HG03469 (cell line): ENCODE results near the gene GAN.
"Not testable (repeated sequence)": the region's sequence is repeated elsewhere in the genome, so short reads cannot be mapped to it uniquely, and the experiment has no call there.

Source experiments
- ATAC-seq: cut with Tn5 transposase; IDR thresholded peaks from one replicate; pipeline ENCODE4 v1.9.1; 2021; ENCODE audit warnings: mild to moderate bottlenecking, moderate library complexity, moderate number of reproducible peaks; ENCODE audit not compliant: unreplicated experiment

GAN gene

DNA sequence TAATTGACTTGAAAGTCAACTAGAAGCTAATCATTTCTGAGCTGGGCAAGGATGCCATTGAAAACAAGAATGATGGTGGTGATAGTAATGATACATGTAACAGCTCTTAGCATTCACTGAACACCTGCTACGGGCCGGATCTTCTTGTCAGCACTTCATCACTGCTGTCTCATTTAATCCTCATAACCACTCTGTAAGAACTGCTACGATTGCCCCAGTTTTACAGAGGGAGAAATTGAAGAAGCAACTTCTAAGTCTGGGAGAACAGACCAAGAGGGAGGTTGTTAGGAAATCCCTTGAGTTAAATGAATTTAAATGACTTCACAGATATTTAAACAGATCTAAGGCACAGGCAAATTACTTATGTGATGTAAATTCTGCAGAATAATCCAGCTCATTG lies 7.0 kb upstream of the GAN start:
- no peak for ATAC-seq

DNA sequence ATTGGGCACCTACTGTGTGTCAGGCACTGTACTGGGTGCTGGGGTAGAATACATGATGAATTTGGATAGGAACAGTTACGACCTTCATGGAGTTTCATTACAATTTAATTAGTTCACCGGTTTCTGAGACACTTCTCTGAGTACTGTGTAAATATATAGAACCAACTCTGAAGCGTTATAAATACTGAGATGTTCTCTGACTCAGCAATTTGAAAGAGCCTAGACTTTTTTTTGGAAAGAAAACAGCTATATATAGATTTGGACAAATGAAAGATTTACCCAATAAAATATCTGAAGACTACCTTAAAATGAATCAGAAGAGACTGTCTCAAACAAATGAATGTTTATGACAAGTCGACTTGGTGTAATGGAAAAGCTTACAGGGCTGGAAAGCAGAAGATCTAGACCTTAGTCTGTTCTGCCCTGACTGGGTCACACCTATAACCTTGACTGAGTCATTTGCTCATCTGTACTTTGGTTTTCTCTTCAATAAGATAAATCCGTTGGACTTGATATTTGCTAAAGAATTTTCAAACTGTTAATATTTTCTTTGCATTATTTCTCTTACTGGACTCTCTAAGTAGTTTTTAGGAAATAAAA lies 4.6 kb upstream of the GAN start:
- no peak for ATAC-seq

DNA sequence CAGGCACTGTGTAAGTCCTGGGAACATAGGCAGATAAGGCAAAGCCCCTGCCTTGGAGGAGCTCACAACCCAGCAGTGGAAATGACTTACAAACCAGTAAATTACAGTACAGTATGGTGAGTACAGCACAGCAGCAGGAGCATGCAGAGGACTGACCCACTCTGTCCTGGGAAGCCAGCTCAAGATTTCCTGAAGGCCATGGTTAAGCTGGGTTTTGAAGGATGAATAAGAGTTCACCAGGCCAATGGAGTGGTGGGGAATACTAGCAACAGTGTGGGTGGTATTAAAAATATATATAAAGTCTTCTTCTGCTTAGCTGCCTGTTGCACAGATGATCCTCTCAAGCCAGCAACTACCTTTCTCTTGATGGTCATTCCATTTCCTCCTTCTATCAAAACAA lies 3.0 kb upstream of the GAN start:
- no peak for ATAC-seq

DNA sequence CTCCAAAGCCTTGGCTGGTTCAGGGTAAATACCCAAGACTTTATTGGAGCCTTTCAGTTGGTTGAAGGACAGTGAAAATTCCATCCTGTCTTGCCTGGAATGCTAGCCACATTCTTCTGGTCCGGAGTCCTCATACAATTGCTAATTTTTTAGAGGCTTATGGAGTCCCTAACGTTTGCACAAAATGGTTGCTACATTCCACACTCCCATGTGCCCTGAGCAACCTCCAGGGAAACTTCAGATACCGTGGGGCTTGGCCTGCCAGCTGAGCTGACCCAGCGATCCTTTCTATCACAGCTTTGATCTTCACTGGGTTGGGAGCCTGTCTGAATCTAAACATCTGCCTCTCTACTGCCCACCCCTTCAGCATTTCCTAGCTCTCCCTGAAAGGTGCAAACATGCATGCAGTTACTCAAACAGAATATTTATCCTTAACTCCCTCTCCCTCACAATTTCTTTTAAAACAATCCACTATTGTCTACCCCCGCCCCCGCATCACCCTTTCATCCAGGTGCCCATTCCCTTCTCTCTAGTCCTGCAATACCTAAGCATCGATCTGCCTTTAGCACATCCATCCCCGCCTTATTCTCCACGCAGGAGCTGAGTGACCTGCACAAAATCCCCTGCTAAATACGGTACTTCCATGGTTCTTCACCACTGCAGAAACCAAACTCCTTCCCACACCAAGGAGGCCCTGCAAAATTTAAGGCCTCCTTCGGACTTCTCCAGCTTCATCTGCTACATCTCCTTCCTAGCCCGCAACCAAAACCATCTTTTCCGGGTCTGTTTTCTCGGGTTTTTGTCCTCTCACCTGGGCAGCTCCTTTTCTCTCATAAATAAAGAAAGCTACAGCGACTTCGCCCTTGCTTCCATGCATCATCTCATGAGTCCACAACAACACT lies 810 bp upstream of the GAN start:
- ATAC-seq, result no peak

DNA sequence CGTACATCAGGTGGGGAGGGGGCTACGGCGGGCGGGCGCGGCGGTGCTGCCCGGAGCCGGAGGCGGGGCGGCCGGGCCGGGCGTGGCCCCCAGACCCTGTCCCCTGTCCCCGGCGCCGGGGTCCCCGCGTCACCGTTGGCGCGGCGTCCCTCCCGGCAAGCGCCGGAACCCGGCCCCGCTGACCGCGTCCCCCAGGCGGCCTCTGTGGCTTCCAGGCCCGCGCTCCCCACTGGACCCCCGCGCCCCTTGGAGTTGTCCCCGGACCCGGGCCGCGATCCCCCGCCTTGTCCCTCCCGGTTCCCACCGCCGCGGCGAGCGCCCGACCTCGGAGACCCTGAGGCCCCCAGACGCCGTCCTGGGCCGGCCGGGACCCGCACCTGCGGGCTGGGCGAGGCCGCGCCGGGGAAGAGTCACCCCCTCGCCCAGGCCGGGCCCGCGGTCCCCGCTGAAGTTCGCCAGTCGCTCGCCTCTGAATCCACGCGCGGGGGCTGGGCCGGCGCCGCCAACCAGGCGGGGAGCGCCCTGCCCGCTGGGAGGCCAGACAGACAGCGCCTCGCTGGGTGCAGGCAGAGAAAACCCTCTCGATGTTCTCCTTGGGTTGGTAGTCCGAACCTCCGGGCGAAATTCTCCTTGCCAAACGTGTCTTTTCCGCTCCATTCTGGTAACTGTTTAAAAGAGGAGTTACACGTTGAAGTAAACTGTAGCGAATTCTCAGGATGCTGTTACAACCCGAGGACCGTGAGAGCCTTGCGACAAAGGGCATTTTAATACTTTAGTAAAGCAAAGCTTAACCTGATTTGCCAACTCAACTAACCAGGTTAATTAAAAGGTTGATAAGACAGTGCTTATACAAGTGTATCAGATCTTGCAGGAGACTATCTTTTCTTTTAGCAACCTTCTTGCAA lies 761 bp downstream of the GAN start:
- ATAC-seq, result no peak

DNA sequence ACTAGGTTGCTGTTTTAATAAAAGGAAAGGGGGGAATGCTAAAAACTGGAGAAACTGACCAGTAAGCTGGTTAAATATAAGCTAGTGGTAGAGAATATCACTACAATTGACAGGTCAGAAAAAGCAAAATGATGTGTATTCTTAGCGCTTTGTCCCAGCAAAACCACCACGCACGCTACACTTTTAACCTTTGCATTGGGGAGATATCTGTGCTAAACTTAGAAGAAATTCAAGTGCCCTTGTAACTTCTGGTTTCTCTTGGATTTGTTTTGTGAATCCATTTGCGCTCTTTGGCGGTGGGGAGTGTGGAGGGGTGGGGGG lies 1.4 kb downstream of the GAN start:
- ATAC-seq, result no peak

DNA sequence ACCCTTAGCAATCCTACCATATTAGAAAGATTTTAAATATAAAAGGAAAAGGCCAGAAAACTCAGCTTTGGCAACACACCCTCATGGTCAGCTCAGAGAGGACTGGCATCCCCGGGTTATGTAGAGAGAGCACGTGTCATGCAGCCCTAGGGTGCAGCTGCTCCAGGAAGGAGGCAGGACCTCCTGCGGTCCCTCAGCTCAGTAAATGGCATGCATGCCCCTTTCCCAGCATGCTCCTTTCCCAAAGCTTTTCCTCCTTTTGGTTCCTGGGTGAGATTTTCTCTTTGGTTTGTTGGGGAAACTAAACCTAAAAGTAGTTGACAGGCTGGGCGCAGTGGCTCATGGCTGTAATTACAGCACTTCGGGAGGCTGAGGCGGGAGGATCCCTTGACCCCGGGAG lies 3.9 kb downstream of the GAN start:
- no peak for ATAC-seq

DNA sequence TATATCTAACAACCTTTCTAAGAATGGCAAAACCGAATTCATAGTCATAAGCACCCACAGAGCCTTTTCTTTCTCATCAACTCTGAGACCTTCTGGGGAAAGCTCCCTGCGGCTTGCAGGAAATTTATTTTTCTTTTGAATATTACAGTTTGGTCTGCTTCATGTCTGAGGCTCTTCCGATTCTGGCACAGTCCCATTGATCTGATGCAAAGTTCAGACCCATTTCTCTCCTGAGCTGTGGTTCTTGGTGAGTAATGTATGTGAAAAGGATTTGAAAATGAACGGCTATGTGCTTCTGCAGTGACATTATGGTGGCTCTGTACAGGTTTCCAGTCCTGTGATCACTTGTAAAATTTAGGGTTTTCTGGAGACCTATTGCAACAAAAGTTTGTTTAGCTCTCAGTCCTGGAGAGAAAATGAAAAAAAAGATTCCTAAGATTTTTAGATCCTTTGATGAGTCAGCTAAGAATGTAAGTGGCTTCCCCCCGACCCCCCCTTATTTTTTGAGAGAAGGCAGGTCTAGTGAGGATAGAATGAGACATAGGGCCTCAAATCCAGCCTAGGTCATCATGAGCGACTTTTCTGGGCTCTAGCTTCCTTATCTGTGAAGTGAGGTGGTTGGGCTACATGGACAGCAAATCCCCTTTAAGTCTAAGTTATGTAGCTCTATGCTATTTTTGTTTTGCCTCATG lies 4.6 kb downstream of the GAN start:
- no peak for ATAC-seq

DNA sequence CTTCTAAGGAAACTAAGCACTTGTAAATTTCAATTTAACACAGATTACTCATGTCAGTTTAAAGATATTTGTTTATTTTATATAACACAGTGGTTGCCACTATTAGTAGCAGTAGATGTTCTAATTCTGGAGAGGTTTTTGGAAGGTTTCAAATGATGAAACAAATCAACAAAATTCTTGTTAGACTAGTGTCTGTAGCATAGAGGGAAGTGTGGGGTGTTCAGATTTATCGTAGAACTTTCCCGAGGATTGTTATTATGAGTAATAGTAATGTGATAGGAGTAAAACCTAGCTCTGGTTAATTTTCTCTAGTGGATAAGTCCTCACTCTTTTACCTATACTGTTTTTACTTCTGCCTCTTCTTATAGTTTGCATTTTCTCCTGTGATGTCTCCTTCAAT lies 6.3 kb downstream of the GAN start:
- ATAC-seq, result no peak

DNA sequence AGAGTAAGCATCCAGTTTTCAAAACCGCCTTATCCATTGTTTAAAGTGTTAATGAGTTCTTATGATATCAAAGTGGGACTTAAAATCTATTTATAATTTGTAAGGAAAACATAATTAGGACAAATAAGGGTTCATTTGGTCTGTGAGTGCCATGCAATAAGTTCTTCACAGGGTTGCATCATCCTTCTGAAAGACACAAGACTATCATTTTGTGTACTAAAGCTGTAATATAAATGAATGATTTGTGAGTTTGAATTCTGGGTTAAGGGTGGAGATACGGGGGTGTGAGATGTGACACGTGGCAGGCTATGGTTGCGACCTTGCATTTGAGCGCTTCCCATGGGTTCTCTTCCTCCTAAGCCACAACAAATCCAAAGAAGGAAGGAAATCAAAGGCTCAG lies 6.8 kb downstream of the GAN start:
- no peak for ATAC-seq

DNA sequence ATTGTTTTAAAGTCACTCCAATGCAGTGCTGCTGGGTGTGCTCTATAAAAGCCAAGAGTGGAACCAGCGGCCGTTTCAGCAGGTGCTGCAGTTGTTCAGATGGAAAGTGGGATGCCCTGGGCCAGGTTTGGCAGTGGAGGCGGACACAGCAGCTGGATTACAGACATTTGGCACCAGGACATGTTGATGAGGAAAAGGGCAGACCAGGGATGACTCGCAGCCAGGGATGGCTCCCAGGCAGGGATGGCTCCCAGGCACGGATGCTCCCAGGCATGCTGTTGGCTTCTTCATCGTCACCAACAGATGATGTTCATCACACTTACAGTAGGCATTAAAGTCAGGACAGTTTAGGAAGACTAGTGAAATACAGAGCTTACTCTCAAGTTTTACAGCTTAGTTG lies 10.0 kb downstream of the GAN start:
- ATAC-seq, result no peak

DNA sequence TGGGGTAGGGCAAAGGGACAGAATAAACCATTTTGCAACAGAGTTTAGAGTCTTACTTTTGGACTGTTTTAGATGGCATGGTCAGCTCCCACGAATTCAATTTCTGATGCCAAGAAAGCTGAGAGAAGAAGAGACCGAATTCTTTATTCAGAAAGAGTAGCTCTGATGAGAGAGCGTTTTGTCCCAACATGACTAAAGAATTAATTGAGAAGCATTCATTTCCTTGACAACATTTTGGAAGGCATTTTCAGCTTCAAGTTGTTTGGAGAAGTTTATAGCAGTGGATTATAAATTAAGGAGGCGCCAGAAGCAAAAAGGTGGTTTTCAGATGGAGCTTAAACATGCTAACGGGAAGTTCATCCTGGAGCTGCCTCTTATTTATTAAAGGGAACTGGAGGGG lies 12.2 kb downstream of the GAN start:
- ATAC-seq, result no peak

DNA sequence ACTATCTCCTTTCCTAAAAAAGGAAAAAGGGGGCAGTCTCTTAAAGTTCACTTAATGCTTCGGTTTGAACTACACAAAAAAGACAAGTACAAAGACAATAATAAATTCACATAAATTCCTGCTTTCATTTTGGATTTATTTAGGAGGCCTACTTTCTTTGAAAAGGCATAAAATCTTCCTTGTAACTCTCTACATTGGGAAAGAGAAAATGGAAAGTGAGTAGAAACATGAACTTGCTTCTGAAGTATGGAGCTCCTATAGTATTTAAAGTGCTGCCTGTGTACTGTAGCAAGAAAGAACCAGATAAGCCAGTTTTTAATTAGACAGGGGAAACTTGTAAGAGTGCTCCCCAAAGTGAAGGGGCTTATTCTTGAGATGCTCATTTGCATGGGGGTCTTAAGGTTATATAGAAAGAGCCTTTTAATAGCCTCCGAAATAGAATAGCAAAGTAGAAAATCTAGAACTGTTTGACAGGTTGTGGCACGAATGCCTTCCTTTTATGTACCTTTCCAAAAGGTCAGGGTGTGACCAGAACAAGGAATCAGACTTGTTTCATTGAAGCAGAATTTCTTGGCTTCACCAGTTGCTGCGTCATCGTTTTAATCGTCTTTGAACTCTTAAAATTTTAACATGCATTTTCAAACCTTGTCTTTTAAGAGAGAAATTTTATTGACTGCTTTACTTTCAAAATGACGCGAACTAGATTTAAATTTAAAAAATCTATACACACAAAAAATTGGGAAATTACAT lies 12.9 kb downstream of the GAN start:
- no peak for ATAC-seq

DNA sequence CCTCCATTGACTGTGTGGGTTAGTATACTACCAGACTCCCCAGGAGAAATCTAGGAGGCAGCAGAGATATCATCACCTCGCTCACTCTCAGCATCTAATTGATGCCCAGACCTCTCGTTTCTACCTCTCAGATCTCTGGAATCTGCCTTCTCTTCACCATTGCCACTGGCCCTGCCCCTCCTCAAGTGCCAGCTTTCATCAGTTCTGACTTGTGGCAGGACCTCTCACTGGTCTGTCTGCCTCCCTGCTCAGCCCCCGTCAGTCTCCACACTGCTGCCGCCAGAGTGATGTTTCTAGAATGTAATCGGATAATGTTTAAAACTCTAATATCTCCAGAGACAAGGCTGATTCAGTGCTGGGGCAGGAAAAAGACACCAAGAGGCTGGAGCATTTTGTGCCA lies 15.2 kb downstream of the GAN start:
- no peak for ATAC-seq

DNA sequence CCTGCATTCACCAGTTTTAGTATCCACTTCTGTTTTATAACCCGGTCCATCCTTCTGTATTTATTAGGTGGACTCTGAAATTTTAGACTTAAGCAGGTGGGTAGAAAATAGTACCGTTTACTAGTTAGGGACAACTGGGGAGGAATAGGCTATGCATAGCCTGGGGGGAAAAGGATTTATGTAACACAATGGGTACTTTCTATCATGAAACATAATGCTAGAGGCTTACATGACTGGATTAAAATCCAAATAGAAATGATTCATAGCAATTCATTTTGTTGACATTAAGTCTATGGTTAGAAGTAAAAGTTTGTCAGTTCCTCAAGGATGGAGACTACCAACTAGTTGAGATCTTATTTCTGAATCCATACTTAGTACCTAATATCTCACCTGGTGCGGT lies 18.6 kb downstream of the GAN start:
- ATAC-seq, result no peak

DNA sequence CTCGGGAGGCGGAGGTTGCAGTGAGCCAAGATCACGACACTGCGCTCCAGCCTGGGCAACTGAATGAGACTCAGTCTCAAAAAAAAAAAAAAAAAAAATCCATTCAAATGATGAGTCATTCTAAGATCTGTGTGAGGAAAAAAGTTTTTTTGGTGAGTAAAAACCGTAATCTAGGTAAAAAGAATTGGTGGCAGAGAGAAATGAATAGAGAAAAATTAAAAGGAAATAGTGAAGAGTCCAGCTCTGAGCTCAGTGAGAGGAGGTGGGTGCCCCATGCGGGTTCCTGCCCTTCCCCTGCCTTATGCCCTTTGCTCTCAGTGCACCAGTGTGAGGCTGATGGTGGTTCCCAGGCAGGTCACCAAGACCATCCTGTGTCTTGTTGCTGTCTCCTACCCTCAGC lies 20.9 kb downstream of the GAN start:
- ATAC-seq, result no peak

DNA sequence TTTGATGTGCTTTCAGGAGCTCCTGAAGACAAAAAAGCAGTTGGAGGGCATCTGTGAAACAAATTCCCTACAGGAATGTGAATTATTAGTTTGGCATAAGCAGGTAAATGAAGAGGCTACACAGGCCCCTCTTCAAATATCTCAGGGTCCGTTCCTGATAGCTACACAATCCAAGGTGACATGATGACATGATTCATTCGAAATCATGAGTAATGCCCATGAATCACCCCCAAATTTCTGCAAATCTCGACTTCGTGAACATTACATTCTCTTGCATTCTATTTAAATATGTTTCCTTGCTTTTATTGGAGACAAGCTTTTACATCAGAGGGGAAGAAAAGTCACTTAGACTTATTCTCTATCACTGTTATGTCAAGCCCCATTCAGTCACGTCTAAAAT lies 22.3 kb downstream of the GAN start:
- no peak for ATAC-seq

DNA sequence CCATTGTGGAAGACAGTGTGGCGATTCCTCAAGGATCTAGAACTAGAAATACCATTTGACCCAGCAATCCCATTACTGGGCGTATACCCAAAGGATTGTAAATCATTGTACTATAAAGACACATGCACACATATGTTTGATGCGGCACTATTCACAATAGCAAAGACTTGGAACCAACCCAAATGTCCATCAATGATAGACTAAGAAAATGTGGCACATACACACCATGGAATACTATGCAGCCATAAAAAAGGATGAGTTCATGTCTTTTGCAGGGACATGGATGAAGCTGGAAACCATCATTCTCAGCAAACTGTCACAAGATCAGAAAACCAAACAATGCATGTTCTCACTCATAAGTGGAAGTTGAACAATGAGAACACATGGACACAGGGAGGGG lies 30.4 kb downstream of the GAN start:
- not testable (repeated sequence) for ATAC-seq

DNA sequence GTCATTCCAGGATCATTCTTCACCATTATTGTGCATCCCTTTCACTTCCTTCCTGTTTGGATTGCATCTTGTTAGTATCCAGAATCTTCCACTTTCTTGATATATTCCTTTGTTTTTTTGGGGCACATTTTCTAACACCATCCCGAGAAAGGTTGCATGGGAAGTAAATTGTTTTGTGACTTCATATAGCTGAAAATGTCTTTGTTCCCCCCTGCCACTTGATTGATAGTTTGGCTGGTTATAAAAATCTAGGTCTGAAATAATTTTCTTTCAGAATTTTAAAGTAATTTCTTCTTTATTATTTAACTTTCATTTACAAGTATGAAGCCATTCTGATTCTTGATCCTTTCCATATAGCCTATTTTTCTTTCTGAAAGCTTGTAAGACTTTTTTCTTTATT lies 32.7 kb downstream of the GAN start:
- ATAC-seq, result no peak

DNA sequence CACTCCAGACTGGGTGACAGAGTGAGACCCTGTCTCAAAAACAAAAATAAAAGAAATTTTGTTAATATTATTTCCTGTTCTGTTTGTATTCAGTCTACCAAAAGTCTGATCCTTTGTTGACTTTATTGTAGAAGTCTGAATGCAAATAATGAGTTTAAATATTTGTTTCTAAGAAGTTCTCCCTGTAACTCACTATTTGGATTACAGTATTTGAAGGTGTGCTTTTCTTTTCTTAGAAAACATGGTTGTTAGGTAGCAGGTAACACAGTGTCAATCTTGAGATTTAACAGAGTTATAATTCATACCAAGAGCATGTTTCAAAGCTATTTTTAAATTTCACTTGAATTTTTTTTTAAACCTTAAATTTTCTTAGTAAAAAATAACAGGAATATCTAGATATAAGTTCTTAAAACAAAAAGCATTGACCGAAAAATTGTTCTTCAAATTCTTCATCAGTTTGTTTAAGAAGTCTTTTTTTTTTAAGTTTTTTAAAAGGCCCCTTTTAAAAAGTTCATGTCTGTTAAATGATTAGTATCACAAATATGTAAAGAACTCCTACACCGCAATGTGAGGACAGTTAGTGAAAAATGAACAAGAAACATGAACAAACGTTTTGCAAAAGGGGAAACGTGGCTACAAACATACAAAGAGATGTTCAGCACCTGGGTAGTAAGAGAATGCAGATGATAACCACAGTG lies 35.0 kb downstream of the GAN start:
- ATAC-seq, result no peak
